Skeletal muscle cell (primary cell): ENCODE results near the gene XKRX.

Experiments
- DNase-seq: peaks from one replicate; pipeline ENCODE4 v3.0.0-alpha.2; 2010; ENCODE audit warnings: low read depth
- H3K4me3 ChIP-seq: 2 replicates; pipeline ENCODE4 v1.5.1; 2011; ENCODE audit warnings: low read depth, mild to moderate bottlenecking, control low read depth, low read length, moderate library complexity

Gene XKRX

DNA sequence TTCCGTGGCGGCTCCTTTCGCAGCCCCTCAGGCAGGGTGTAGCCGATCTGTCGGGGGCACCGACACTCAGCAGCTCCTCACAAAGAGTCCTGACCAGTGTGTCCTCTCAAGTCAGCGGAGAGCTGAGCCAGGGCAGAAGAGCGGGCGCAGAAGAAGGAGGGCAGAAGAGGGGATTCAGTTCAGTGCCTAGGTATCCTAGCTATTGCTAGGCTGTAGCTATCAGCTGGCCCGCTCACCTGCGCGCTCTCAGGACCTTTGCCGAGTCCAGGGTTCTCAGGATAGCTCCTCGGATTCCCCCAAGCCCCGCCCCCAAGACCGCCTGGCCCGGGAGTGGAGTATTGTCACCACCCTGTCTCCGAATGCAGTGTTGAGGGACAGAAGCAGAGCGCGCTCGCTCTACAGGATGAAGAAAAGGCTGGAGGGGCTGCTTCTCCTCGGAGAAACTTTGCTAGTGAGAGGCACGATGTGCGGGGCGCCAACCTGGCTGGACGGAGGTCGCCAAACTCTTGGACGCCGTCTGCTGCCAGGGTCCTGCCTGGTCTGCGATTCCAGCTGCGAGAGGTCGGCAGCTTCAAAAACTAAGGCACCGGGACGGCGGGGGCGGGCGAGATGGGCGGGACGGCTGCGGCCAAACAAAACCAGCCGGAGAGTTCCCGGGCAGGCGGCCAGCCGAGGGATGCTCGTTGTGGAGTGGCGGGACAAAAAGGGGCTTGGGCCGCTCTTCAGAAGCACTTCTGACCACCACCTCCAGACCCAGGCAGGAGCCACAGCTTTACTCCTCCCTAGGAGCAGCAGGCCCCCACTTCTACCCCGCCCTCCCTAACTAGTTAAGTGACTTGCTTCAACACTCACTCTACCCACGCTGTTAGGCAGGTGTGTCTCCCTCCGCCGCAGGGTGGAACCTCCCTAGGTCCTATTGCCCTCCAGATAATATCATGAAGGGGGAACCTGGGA, at the start of gene XKRX:
Gene XKRX, minus strand, starts transcription at position 258 of the 954 bp plus-strand sequence. CDS start 613 bp downstream, outside the sequence.
- H3K4me3 ChIP-seq: peak within 1 kb of the TSS; percentile 40
- no peak for DNase-seq

- no peak for DNase-seq
- H3K4me3 ChIP-seq: no peak overlapping the region
Measured at GRCh38 chrX:100976211-100976610, 47.5 kb upstream of the XKRX start.

DNA sequence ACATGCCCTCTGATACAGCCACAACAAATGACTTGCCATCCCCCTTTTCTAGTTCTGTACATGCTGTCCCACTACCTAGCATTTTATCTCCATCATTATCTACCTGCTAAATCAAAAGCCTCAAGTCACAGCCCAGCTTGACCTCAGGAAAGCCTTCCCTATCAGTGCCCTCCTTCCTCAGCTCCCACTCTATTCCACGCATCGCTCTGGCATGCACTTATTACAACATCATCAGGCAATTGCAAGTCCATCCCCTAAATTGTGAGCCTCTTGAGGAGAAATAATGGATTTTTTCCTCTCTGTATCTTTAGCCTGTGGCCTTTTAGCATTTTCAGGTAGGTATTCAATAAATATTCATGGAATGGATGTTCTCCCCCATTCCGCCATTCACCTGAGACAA, 46.5 kb upstream of the XKRX start:
- no peak overlapping the region for H3K4me3 ChIP-seq
- no peak for DNase-seq

GRCh38 chrX:100973411-100973810, 44.7 kb upstream of the XKRX start:
- no peak for DNase-seq
- no peak overlapping the region for H3K4me3 ChIP-seq

DNA sequence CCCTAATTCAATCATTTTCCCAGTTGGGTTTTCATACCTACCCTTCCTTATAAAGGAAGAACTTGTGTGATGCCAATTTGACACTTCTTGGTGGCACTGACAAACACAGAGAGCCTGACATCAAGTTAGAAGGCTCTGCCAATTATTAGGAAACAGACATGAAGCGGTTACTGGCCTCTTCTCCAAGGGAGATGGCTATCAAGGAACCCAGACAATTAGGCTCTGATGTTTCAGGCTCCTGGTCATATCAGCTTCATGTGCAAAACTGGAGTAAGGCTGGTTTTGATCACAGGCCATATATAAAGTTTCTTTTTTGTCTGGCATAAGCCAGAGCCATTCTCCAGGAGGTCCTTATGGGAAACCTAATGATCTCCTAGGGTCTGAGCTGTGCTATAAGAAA, 41.2 kb upstream of the XKRX start:
- DNase-seq: no peak
- no peak overlapping the region for H3K4me3 ChIP-seq

- H3K4me3 ChIP-seq: no peak within 1 kb of the TSS
- DNase-seq: no peak
Measured at GRCh38 chrX:100969408-100969807, 40.7 kb upstream of the XKRX start, which contains the start of gene ARL13A. Gene ARL13A (plus strand): TSS chrX:100969708. CDS start chrX:100973690, 3,982 bp downstream.

GRCh38 chrX:100964362-100964761, 35.6 kb upstream of the XKRX start:
- no peak overlapping the region for H3K4me3 ChIP-seq
- DNase-seq: no peak

- H3K4me3 ChIP-seq: no peak overlapping the region
- no peak for DNase-seq
Measured at GRCh38 chrX:100962811-100963210, 34.1 kb upstream of the XKRX start.

GRCh38 chrX:100948557-100948956, 19.8 kb upstream of the XKRX start:
- DNase-seq: no peak
- H3K4me3 ChIP-seq: no peak overlapping the region

GRCh38 chrX:100946299-100946927, 17.7 kb upstream of the XKRX start:
- no peak overlapping the region for H3K4me3 ChIP-seq
- no peak for DNase-seq

DNA sequence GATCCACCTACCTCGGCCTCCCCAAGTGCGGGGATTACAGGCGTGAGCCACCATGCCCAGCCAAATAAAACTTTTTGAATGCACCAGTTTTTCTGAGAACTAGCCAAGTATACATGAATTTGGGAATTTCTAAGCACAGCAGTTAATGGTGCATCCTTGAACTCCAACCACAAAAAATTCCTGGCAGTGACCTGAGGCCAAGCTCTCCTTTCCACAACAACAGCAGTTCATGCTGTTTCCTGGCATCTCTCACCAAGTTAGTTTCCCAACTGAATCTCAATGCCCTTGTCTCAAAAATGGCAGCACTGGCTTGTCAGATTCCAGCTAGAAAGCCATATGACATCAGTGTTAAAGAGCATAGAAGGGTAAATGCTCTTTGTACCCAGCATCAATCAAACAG, 15.9 kb upstream of the XKRX start:
- no peak for DNase-seq
- no peak overlapping the region for H3K4me3 ChIP-seq

GRCh38 chrX:100939333-100939732, 10.6 kb upstream of the XKRX start:
- no peak overlapping the region for H3K4me3 ChIP-seq
- DNase-seq: no peak

DNA sequence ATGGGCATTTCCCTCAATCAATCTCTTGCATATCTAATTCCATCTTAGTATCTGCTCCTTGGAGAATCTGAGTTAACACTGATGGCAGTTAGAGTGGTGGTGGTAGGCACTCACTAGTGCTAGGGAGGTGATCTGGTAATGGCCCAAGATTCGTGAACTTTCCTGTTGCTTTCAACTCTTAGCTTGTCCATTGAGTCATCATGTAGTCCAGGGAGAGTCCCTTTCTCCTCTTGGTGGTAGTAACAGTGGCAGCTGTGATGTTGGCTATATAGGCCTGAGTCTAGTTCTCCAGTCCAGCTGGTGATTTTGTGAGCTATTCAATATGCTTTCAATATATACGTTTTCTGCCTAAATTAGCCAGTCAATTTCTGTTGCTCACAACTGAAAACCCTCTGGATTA, 7.0 kb upstream of the XKRX start:
- no peak for DNase-seq
- H3K4me3 ChIP-seq: no peak overlapping the region

DNA sequence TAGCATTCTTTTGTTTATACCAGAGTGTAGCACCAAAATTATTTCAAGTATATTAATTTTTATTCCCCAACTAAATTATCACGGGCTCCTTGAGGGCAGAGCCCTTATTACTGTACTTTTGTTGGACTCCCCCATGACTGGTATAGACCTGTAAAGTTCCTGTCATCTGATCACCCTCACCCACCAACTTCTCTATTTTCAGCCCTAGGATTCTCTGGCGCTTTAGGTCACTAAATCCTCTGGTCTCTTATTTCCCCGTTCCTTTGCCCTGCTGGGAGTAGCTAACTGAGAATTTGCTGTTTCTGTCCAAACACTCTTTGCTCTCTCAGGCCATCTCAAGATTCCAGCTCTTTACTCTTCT, 3.2 kb upstream of the XKRX start:
- no peak overlapping the region for H3K4me3 ChIP-seq
- DNase-seq: no peak

GRCh38 chrX:100931218-100931924, 2.7 kb upstream of the XKRX start:
- H3K4me3 ChIP-seq: no peak overlapping the region
- no peak for DNase-seq

DNA sequence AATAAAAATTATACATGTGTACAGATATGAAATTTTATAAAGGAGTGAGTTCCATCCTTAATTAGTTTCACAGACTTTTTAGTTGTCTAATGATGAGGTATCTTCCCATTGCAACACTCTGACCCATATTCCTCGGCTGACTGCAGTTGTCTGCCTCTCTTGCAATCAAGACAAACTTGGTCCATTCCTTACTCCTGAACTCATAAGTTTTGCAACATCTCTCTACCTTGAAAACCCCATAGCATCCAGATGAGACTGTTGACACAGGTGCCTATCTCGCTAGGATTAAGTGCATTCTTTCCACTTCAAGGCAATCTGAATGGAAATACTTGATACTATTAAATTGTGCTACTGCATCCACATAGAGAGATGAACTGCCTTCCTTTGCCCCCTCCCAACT, 2.3 kb downstream of the XKRX start:
- no peak for DNase-seq
- no peak overlapping the region for H3K4me3 ChIP-seq

- H3K4me3 ChIP-seq: no peak overlapping the region
- DNase-seq: no peak
Measured at GRCh38 chrX:100924375-100924774, 4.3 kb downstream of the XKRX start.

- DNase-seq: no peak
- H3K4me3 ChIP-seq: no peak overlapping the region
Measured at GRCh38 chrX:100915562-100915961, 13.2 kb downstream of the XKRX start.

DNA sequence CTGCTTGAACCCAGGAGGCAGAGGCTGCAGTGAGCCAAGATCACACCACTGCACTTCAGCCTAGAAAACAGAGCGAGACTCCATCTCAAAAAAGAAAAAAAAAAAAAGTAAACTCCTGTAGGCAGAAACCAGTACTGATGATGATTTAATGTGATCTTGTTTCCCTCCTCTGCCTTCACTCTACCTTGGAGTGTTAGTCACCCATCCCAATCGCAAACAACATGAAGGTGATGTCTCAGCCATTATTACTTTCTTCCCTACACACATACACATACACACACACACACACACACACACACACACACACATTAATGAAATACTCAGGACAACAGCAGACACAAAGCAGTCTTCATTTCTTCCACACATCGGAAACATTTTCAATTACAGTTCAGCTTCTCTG, 15.6 kb downstream of the XKRX start:
- DNase-seq: no peak
- no peak overlapping the region for H3K4me3 ChIP-seq

GRCh38 chrX:100911731-100912130, 17.0 kb downstream of the XKRX start:
- no peak overlapping the region for H3K4me3 ChIP-seq
- no peak for DNase-seq
